UCSD-AML1 (cell line): ENCODE data around the gene HDGFL2.

Experiments
- DNase-seq: peaks from one replicate; lab custom pipeline; 2025; ENCODE audit not compliant: unreplicated experiment; lab: John Stamatoyannopoulos, UW

Gene HDGFL2

DNA sequence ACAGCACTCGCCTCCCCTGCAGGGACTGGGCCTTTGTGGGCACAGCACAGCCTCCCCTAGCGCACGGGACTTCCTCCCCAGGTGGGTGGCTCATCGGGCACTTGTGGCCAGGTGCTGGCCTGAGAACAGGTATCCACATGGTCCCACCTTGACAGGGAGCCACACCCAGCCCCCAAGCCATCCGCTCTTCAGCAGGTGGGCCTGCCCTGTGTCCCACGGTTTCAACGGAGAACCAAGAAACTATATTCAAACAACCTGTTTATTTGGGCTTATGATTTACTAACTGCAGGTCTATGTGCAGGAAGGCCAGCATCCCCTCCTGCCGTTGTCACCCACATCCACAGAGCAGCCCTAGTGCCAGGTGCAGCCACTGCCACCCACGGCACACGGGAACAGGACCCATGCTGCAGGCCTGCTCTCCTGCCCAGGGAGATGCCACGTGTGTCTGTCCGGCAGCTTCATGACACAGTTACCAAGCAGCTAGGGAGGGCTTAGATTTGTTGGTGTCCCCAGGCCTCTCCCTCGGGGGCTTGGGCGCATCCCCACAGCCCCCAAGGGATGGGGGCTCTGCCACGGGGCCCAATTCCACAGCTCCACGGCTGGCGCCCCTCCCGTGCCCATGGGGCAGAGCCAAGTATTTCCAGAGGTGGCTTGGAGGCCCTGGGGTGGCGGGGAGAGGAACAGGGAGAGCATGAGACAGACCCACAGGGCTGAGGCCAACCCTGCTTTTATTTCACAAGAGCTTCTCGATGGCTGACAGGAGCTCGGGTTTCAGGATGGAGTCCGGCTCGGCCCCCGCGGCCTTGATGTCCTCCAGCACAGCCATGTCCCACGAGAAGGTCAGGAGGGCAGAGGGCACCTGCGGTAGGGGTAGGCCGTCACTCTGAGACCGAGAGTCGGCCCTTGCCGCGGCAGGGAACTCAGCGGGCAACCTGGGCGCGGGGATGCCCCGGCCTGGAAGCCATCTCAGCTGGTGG, 27.0 kb upstream of the HDGFL2 start:
- no peak for DNase-seq

DNA sequence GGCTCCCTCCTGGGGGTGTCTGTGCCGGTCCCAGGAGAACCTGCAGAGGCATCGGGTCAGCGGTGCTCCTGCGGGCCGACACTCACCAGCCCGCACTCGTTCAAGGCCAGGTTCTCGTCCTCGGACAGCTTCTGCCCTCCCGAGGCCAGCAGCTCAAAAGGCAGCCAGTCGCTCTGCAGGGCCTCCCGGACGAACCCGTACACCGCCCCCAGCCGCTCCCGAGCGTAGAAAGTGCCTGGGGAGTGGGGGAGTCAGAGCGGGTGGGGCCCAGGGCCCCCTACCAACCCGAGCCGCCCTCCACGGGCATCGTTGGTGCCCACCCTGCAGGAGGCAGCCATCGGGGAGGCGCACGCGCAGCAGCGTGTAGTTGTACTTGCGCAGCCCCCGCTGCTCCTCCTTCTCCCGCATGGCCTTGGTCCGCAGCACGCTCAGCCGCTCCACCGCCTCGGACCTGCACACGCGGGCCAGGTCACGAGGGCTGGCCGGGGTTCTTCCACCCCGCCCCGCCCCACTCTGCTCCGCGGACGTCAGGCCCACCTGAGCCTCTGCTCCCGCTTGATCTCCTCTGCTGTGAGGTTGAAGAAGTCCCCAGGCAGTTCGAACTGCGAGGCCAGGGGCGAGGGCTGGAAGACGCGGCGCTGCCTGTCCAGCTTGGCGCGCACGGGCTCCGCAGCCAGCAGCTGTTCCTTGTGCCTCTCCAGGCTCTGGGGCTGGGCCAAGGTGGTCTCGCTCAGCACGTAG, 26.0 kb upstream of the HDGFL2 start:
- no peak for DNase-seq

DNA sequence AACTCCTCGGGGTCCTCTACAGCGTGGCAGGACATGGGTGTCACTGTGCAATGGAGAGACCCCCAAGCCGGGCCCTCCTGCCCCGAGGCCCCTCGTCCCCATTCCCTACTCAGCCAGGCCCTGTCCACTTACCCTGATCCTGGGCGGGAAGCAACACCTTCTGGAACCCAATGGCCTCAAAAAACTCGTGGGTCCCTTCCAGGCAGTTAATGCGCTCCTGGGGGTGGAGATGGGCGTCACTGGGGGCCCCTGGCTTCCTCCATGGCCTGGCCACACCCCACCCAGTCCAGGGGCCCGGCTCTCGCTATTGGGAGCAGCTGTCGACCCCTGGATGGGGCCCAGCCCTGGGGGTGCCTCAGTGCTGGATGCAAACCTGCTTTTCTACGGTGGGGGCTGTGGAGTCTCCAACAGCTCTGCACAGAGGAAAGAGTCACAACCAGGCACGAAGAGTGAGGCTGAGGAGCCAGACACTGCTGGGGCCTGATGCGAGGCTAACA, 25.3 kb upstream of the HDGFL2 start:
- no peak for DNase-seq

DNA sequence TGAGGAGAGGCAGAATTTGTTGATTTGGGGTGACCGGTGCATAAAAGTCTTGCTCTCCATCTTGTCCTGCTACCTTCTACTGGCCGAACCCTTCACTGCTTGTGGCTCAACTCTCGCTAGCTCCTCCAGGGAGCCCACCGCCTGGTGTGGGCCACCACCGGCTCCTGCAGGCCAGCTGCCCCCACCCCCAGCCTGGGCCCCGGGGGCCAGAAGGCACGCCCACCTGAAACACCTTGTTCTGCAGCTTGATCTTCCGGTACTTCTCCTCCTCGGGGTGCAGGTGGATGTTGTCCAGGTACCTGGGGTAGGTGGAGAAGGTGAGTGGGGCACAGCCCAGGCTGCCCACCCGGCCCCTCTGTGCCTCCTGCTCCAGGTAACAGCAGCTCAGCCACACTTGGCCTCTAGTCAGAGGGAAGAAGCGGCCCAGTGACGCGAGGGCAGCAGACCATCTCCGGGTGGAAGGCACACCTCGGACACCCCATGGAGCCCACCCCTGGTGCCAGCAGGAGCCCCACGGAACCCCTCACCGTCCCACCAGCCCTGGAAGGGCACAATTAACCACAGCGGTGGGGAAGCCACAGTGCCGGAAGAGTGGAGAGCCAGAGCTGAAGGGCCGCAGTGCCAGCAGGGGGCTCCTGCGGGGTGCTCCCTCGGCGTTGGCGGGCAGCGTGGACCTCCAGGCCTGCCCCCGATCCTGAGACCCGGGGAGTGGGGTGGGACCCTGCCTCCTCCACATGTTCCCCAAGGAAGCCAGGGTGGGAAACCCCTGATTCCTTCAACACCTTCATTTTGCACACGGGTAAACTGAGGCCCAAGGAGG, 24.6 kb upstream of the HDGFL2 start:
- no peak for DNase-seq

DNA sequence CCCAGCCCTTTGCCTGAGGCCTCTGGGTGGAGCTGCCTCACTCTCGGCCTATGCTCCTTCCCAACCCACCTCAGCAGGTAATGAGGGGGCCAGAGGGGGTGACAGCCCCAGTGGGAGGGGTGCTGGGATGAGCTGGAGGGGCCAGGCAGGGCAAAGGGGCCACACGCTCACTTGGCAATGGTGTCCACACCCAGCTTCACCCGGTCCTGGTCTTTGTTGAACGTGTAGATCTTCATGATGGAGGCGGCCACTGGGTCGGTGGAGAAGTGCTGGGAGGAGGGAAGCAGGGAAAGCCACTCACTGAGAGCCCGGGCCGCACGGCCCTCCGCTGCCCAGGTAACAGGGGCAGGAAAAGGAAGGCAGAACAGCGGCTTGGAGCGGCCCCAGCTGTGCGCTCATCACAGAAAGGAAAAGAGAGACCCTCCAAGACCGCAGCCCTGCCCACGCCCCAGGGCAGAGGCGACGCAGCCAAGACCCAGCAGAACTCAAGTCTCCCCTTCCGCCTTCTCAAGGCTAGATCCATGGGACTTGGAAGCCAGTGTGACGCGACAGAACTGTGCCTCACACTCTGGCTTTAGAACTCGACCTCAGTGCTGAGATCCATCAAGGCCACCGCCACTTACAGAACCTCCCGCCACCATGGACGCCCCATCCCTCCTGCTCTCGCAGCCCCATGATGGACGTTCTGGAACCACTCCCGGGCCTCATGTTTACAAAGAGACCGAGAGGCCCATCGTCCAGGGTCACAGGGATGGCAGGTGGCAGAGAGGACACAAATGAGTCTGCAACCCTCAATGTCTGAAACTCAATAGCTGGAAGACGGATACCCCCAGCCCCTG, 23.7 kb upstream of the HDGFL2 start:
- DNase-seq, result no peak

DNA sequence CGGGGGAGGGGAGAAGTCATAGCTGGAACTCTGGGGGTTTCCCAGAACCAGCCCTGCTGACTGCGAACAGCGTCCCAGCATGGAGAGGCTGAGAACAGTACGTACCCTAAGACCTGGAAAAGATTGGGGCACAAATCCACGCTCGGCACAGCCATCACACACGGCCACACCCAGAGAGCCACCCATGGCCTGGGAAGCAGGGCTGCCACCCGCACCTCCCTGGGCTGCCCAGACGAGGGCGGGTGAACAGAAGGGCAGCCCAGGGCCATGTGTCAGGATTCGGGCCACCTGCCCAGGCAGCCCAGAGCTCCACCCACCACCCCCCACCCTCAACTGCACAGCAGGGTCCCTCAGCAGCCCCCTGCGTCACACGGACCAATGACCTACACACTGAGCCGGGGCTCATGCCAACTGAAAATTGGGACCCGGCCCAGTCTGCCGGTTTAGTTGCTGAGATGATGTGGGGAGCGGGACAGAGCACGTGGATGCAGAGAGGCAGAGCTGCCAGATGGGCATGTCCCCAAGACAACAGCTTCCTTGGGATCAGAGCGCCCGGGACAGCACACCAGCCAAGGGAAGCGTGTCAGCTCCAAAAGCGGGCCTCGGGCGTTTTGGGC, 23.0 kb upstream of the HDGFL2 start:
- no peak for DNase-seq

DNA sequence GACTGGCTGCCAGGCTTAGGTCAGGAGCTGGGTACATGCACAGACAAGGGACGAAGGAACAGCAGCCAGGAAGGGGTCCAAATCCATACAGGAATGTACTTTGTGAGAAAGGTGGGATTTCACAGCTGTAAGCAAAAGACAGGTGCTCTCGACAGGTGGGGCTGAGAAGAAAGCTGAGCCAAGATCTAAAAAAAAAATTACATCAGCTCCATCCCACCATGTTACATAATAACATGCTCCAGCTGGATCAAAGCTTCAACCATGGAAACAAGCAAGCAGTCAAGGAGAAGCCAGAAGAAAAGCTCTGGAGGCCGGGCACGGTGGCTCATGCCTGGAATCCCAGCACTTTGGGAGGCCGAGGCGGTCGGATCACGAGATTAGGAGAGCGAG, 22.5 kb upstream of the HDGFL2 start:
- DNase-seq, result no peak

DNA sequence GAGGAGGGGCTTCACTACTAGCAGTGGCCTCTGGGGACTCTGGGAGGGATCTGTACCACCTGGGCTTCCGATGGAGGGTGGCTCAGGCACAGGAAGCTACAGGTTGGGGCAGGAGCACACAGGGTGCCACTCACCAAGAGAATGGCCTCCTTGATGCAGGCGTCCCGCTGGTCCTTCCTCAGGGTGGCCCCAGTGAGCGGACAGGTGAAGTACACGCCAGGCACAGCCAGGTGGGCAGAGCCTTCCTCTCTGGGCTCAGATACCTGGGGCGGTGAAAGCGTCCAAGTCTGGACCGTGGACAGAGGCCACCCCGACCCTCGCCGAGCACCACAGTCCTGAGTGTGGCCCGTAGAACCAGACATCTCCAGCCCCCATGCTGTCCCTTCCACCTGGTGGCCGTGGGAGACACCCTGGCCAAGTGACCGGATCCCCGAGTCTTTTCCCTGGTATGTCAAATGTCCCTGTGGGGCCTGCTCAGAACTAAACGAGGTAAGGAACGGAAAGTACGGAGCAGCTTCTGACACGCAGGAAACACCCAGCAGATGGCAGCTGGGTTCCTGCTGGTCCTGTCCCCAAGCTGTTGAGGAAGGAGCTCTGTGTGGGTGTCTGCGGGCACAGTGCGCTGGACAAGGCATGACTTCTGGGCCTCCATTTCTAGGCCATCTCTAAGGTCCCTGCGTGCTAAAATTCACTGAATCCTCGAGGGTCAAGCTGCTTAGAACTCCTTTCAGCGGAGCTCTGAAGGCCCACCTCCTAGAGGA, 19.7 kb upstream of the HDGFL2 start:
- no peak for DNase-seq

DNA sequence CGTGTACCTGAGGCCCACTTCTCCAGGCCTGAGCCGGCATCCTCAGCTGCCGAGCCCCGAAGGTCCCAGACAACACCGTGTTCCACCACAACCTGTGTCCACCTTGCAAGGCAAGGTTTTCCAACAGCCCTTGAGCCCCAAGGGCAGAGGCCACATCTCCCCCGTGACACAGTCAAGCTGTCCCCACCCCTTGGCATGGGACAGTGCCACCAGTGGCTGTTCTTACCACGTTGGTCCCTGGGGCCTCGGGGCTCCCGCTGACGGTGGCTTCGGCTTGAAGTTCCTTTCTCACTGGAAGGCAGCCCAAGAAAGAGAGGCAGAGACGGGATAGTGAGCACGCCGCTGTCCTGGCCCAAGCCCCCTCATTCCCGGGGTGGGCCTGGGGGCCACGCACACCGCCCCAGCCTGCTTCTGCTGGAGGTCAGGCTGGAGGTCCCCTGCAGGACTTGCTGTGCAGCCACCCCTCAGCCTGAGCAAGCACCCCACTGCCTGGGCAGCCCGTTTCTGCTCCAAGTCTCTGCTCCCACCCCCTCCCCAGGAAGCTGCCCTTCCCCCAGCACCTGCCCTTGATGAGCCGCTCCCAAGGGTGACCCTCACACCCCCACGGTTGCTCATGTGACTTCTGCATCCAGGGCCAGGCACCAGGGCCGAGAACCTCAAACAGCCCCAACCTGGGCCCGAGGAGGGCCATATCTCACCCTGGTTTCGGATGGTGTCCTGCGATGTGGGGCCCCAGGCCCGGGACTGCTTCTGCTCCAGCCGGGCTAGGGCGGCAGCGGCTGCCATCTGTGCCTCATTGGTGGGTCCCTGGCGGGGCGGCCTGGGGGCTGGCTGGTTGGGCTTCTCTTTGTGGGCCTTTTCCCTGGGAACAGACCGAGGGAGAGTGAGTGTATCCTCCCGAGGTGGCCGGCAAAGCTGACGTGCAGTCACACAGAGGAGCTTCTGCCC, 18.6 kb upstream of the HDGFL2 start:
- no peak for DNase-seq

DNA sequence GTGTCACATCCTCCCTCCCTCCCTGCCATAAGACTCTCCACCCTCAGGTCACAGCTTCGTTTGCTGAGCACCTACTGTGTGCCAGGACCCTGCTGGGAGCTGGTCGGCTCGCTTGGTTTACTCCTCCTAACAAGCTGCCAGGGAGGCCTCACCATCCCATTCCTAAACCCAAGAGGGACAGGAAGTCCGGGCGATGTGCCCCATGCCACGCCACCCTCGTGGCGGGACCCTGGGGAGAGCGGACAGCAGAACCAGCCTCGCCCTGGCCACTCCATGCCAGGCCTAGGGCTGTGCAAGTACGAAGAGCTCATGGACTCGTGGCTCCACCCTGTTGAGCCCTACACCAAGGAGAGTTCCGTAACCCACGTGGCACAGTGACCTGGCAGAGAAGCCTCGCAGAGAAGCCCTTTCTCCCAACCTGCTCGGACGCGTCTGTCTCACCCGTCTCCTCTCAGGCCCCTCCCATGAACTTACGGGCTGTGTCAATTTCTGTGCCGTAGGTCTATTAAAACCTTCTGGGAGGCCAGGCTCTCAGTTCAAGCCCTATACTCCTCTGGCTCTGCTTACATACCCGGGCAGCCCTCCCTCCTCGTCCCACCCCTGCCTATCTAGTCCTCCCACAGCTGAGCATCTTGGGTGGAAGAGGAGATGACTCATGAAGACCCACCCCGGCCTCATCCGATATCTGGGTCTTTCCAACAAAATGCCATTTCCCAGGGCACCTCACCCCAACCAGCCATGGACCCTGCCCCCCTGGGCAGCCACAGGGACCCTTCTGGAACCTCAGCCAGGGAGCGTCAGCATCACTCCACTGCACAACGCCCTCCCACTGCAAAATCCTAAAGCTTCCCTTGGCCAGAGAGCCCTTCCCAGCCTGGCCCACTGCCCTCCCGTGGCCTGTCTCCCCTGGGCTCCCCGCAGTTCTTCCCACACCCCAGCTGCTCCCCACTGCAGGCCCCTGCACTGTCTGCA, 17.1 kb upstream of the HDGFL2 start:
- DNase-seq, result no peak

DNA sequence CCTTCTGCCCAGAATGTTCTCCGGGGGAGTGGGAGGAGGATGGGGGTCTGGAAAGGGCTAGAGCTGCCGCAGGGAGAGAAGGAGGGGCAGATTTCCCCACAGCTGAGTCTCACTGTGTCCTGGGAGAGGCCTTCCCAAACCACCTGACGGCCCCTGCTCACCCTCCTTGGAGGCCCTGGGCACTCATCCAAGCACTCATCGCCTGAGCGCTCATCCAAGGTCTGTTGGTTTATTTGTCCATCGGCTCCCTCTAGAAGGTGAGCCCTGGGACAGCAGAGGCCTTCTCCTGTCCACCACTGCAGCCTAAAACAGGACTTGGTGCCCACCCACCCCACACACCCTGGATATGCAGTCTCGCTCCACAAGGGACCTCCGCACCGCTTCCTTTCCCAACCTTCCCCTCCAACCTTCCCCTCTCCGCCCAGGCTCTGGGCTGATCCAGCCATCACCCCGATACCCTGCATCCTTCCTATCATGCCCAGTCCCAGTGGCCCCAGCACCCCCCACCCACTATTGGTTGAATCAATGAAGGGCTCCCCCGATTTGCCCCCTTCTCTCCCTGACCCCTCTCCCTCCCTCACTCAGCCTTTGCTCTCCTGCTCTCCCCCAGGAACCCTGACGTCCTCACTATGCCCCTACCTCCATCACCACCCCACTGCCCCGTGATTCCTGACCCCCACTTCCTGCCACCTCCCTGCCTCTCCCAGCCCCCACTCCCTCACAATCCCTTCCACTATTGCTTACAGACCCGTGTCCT, 16.2 kb upstream of the HDGFL2 start:
- no peak for DNase-seq

DNA sequence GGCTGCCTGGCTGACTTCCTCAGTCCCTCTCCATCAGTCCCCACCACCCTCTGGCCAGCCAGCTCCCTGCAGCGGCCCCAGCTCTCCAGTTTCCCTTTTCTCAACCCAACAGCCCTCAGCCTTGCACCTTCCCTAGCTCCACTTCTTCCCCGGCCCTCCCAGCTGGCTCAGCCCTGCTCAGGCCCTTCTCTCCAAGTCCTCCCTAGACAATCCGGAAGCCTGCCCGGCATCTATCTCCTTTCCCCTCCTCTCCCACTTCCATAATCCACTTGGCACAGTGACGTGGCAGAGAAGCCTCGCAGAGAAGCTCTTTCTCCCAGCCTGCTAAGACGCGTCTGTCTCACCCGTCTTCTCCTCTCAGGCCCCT, 15.6 kb upstream of the HDGFL2 start:
- DNase-seq, result peak; percentile 59

DNA sequence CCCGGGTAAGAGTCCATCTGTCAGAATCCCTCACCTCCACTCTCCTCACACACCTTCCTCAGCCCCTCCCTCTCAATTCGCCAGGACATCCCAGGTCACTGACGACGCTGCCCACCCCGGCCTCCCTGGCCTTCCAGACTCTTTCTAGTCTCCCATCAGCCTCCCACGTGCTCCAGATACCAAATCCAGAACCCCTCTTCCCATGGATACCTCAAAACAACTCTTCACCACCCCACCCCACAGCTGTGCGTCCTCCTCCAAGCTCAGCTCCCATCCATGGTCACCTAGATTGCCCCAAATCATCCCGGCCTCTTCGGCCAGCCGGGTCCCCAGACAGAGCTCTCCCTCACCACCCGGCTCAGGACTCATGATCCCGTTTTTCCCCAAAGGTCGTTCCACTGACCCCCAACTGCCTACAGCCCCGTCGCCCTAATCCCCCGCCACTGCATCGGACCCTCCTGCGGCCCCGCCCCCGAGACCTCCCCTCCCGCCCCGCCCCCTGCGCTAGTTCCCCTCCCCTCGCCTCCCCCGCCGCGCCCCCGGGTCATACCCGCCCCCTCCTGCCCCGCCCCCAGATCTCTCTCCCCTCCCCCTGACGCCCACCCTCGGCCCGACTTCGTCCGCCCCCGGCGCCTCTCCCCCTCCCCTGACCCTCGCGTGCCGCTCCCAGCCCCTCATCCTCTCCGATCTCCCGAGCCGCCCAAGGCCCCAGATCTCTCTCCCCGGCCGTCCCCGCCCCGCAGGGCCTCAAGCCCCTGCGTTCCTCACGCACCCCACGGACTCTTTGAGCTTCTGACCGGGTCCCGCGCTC, 15.0 kb upstream of the HDGFL2 start:
- DNase-seq, result peak; percentile 75

DNA sequence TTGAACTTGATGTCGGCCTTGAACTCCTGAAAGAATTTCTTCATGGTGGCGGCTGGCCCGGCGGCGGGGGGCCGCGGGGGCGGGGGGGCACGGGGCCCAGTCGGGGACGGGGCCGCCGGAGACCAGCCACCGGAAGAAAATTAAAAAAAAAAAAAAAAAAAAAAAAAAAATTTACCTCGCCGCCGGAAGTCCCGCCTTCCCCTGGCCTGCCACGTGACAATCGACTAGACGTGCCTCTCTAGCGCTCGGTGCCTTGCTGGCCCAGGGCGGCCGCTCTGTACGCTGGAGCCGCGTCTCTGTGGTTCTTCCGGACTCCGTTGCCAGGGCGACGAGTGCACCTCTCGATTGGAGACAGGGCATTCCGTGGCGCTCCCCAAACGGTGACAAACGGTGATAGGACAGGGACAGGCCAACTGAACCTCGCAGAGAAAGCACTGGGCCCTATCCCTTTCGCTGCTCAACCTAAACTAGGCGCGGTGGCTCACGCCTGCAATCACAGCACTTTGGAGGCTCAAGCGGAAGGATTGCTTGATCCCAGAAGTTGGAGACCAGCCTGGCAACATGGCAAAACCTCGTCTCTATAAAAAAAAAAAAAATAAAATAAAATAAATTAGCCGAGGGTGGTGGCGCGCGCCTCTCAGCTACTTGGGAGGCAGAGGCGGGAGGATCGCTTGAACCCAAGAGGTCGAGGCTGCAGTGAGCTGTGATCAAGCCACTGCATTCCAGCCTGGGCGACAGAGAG, 14.3 kb upstream of the HDGFL2 start, which contains the start of gene UBXN6:
TSS of gene UBXN6 (minus strand) at position 141 of the 742 bp plus-strand sequence. CDS start at position 44, 97 bp downstream.
- DNase-seq, result peak; percentile 93
